ENCODE measurements around the gene SYTL3.

- TF ChIP-seq CTCF (IDR thresholded peaks at IDR 0.05) = no peak
- no peak for TF ChIP-seq EZH2 (IDR thresholded peaks at IDR 0.05; ENCODE audit: borderline replicate concordance, insufficient read depth, low read depth, low read length, poor library complexity, severe bottlenecking)
These were observed 9.3 kb upstream of the SYTL3 start for GRCh38 chr6:158640519-158640918.

Data from B cell (primary cell).